A673 (cell line): ENCODE results near the gene TIFAB.

ENCODE experiments used
- EZH2 ChIP-seq: fragments of 200-600 bp; sonication (generic); IDR thresholded peaks from 2 replicates; pipeline ENCODE4 v1.6.1; 2017; ENCODE audit warnings: borderline replicate concordance, low read depth, mild to moderate bottlenecking, mixed read lengths, antibody characterized with exemption, low read length; ENCODE audit not compliant: poor library complexity, severe bottlenecking
- TF ChIP-seq, protein P1 (sequence below): fragments of 300-800, 200-600 bp; sonication (generic); conservative IDR thresholded peaks from 2 replicates; pipeline ENCODE4 v1.5.1; 2017; ENCODE audit warnings: low read depth, mild to moderate bottlenecking, antibody characterized with exemption, low read length, moderate library complexity, mixed read lengths

DNA sequence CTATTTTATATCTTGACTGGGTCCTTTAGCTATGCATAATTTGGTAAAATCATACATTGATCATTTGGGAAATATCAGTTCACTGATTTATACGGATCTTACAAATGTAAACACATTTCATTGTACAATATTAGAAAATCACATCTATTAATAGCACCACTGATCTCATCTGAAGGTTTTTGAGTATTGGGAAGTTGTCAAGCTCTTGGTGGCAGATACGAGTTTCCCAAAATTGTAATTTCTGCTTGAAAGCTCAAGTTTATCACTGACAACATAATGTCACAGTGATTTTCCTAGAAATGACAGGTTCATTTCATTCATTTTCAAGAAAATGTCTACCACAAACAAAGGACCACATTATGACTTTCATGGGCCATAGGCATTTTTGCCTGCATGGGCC lies 50.1 kb downstream of the TIFAB start:
- TF ChIP-seq, protein P1, sequence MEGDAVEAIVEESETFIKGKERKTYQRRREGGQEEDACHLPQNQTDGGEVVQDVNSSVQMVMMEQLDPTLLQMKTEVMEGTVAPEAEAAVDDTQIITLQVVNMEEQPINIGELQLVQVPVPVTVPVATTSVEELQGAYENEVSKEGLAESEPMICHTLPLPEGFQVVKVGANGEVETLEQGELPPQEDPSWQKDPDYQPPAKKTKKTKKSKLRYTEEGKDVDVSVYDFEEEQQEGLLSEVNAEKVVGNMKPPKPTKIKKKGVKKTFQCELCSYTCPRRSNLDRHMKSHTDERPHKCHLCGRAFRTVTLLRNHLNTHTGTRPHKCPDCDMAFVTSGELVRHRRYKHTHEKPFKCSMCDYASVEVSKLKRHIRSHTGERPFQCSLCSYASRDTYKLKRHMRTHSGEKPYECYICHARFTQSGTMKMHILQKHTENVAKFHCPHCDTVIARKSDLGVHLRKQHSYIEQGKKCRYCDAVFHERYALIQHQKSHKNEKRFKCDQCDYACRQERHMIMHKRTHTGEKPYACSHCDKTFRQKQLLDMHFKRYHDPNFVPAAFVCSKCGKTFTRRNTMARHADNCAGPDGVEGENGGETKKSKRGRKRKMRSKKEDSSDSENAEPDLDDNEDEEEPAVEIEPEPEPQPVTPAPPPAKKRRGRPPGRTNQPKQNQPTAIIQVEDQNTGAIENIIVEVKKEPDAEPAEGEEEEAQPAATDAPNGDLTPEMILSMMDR = no peak
- TF ChIP-seq EZH2 = no peak
